ENCODE measurements around the gene PRR23E.

PRR23E gene

DNA sequence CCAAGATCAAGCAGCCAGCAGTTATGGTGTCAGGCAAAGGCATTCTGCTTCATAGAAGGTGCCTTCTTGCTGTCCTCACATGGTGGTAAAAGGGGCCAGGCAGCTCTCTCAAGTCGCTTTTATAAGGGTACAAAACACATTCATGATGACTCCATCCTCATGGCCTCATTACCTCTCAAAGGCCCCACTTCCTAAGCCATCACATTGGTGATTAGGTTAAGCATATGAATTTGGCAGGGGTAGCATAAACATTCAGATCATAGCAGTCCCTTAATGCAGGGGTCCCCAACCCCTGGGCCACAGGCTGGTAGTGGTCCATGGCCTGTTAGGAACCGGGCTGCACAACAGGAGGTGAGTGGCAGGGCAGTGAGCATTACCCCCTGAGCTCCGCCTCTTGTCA, 42.8 kb downstream of the PRR23E start:
- no peak for DNase-seq

DNA sequence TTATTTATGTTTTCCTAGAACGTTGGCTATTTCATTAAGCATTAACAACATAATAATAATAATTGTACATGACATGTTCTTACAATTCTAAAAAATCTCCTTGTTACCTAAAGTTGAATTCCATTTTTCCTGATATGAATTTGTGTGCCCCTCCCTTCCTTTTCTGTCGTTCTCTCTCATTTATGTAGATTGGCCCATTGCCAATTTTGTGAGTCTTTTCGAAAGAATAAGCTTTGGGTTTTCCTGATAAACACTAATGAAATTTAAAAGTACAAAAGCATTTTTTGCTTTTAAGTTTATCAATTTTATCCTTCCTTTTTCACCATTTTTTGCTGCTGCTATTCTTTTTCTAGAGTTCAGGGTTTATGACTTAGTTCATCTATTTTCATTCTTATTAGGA, 44.9 kb downstream of the PRR23E start:
- no peak for DNase-seq

DNA sequence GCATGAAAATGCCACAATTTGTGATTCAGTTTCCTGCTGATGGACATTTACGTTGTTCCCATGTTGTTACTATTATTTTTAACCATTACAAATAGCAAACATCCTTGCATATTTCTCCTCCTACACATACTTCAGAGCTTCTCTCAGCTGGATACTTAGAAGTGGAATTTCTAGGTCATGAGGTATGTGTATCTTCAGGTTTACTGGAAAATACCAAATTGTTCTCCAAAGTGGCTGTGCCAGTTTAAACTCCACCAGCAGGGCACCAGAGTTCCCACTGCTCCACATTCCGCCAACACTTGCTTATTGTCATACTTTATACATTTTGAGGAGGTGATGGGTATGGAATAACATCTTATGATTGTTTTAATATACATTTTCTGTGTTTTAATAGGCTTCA, 45.7 kb downstream of the PRR23E start:
- no peak for DNase-seq

DNA sequence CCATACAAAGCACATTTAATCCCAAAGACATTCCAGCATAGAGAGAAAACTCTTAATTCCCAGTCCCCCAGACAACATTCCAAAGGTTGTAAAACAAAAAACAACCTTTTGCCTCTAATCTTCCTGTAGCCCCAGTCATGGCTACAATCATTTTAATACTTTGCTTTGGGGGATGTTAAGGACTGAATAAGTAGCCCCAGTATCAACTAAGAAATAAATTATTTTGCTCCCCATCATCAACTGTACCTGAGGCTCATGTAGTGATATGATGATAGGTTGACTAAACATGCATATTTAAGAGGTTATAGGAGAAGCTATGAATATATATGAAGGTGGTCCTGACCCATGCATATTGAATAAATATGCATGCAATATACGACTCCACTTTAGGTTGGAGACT, 54.4 kb downstream of the PRR23E start:
- no peak for DNase-seq

All from NCI-H526 (cell line).